Ammon's horn (tissue), 1 donor: Measurements from ENCODE around the gene UTP11.
"Not testable (repeated sequence)": the region's sequence is repeated elsewhere in the genome, so short reads cannot be mapped to it uniquely, and the experiment has no call there.

Experiments
- DNase-seq: peaks from one replicate; pipeline ENCODE4 v3.0.0-alpha.2; 2016; ENCODE audit warnings: low spot score

Gene UTP11

DNA sequence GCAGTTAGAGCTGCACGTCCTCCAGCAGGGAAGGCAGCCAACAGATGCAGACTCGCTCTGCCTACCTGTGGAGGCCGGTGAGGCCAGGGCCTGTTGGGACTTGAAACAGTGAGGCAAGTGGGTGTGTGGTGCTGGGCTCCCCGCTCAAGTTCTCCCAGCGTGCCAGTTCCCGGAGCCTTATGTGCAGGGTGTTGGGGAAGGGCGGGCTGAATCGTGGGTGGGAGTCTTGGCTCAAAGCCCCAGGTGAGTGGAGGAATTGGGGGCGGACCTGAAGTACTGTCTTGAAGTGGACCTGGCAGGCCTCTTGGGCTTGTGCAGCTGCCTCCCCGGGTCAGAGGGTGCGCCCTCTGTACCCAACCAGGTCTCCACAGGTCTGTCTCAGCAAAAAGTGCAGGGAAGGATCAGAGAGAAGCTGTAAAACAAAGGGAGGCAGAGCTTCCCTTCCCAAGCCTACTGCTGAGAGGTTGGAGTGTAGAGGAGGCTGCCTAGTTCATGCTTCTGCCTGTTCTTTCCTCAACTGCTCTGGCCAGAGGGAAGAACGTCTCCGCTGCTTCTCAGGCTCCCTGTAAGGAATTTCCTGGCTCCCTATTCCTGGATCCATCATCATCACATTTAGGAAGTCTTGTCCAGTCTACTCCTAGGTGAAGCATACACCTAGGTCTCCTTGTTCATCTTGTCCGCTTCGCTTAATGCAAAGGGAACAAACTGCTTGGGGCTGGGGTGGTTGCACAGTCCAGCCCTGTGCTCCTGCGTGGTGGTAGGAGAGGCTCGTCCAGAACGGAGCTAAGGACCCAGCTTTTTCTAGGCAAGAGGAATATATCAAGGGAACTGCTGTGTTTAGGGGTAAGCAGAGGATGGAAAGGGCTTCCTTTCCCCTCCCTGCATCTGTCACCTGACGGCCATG is 14.9 kb downstream of the UTP11 start:
- DNase-seq, result no peak

DNA sequence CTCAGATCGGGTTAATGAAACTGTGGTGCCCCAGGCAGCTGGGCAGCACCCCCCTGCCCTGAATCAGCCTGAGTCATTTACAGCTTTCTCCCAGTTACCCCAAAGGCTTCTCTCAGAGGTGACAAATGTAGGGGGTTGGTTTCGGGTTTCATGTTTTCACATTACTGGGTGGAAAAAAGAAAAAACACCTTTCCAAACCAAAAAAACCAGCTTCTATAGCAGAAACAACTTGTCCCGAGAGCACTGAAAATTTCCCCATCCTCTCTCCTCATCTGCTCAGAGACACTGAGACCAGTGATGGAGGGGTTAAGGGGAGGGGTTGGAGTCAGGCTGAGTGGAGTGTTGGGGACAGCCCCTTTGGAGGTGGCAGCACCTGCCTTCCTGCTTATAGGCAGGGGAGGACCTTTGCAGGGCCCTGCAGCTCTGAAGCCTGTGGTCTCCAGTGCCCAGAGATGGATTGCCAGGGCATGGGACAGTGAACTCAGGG is 15.6 kb downstream of the UTP11 start:
- DNase-seq, result no peak

DNA sequence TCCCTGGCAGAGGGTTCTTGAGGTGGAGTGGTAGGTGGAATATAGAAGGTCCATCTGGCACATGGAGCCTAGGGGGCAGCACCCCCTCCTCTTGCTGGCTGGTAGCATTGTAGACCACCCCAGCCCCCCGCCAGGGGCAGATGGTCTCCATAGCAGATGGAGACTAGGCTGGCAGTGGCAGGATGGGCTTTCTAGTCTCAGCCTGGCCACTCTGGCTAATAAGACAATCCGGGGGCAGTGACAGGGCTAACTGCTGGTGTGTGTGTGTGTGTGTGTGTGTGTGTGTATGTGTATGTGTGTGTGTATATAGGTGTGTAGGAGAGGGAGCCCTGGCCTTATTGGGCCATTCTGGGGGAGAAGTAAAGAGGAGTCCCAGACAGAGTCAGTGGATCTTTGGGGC is 16.1 kb downstream of the UTP11 start:
- DNase-seq, result no peak

DNA sequence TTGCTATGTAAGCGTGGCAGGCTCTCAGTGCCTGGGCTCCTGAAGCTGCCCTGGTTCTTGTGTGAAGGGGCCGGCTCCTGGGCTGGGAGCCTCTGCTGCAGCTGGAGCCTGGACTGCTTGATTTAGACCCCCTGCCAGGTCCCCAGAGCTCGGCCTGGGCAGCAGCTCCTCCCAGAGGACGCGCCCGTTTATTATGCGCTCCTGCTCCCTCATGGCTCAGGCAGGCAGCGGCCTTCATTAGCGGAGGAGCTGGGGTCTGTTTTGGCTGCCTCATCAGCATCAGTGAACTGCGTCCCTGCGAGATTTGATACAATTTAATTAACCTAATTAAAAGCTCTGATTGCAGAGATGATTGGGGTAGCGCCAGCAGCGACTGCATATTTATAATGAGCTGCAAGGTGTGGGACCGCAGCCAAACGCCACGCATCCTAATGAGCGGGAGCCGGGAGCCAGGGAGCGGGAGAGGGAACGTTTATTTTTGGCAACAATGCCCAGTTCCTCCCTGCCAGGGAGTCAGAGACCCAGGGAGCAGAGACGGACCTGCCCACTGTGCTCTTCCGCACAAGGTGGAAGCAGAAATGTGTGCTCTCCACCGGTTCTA is 16.6 kb downstream of the UTP11 start:
- no peak for DNase-seq

DNA sequence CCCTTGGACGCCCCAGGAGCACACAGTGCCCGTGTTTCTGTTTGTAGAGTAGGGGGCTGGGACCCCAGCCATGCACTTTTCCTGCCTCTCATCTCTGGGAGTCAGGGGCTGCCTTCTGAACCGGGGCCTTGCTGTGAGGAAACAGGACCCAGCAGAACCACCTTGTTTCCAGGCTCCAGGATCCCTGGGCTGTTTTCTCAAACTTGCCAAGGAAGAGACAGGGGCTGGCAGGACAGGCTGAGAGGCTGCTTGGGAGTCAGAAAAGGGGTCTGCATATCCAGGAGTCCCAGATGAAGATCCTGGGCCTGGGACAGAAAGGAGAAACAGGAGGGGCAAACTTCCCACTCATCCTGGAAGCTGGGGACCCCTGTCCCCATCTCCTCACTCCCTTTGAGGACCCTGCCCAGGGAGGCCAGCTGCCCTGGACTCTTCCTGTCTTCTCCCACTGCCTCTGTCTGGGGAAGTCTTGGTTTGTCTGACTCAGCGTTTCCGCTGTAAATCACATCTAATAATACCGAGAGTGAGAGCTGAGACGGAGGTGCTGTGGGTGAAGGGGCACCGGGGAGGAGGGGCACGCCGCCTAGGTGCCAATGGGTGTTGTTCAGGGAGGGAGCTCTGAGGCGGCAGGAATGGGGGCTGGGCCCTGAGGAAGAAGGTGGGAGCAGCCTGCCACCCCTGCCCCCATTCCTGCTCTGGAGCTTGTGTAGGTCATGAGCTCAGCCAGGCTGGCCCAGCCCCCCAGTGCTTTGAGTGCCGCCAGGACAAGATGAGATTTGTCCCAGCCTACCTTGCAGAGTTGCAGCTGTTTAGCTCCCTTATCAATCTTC is 17.4 kb downstream of the UTP11 start:
- no peak for DNase-seq

DNA sequence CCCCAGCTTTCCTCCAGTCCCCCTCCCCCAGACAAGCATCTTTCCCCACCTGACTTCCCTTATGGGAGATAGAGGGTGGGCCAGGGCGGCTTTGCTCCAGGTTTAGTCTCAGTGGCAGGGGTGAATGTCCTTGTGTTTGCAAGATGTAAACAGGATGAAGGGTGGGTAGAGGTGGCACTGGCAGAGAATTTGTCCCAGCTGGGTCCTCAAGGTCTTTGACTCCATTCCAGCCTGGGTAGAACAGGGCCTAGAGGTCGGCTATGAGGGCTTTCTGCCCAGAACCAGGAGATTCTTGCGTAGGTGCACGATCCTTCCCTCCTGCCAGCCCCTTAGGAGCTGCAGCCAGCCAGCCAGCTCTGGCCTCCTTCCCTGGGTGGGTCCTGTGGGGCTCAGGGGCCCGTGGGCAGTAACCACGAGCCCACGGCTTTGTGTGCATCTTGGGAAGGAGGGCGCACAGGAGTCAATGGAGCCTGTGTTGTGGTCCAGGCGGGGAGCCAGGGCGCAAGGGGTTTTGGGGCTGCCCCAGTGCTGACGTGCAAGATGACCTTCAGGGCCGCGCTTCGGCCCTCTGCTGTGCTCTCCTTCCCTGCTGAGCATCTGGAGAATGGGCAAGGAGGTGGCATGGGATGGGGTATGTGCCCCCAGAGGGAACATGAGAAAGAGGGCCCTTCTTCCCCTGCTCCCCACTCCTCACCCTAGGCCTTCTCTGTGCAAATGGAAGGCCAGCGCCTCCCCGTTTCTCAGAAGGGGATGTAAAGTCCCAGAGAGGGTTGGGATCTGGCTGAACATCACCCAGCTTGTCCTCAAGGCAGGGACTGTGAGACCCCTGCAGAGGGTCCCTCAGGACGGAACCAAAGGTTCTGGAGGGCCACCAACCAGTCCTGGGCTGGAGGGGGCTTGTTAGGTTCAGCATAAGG is 18.3 kb downstream of the UTP11 start:
- no peak for DNase-seq

DNA sequence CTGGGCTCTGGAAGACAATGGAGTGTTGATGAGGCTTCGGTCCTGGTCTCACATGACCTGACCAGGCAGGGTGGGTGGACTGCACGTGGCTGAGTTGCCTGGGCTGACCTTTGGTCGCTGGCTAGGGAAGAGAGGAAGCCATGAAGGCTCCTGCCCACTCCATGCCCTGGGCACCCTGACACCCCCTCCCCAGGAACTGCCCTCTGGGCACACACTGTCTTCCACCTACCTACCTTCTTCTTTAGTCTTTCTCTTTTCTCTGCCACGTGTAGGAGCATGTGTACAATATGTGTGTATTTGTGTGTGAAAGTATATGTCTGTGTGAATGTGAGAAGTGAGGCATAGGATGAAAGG is 19.0 kb downstream of the UTP11 start:
- no peak for DNase-seq

DNA sequence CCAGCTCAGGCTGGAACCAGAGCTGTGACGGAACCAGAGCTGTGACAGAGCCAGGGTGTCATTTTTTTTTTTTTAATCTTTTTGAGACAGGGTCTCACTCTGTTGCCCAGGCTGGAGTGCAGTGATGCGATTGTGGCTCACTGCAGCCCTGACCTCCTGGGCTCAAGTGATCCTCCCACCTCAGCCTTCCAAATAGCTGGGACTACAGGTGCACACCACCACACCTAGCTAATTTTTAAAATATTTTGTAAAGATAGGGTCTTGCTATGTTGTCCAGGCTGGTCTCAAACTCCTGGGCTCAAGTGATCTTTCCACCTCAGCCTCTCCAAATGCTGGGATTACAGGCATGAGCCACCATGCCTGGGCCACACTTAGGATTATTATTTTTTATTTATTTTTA is 20.5 kb downstream of the UTP11 start:
- DNase-seq, result not testable (repeated sequence)

DNA sequence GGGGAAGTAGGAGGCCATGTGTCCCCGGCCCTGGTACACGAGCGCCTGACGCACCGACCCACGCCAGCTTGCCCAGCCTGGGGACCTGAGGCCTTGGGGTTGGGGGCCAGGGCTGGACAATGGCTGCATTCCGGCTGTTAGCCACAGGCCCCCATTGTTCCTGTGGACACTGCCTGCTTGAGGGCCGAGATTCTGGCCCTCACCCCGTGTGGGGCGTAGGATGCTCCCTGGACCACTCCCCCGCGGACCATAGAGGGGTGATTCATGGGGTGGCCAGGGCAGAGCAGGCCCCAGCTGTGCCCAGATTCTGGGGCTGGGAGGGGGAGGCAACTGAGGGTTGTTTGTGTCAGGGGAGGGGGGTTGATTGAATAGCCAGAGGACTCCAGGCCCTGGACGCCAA is 22.3 kb downstream of the UTP11 start:
- DNase-seq, result no peak

DNA sequence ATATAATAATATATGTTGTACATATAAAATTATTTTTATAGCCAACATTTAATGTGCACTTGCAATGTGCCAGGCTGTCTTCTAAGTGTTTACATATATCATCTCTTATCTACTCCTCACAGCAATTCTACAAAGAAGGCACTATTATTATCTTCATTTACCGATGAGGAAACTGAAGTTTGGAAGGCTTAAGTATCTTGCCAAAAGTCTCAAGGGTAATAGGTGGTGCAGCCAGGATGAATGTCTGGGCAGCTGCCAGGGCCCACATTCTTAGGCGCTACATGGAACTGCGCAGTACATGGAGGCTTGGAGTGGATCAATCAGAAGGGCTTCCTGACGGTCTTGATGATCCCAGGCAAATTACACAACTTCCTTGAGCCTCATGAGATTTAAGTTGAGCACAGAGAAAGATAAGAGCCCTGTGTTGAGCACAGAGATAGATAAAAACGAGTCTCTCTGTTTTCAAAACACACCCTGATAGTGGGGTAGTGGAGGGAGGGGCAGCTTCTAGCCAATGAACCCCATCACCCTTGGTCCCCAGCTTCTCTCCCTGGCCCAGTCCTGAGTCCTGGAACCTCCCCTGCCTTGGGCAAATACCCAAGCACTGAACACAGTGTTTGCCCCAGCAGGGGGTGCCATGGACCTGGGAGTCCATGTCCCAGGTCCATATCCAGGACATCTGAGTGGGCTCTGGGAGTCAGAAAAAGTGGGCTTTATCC is 24.8 kb downstream of the UTP11 start:
- no peak for DNase-seq

DNA sequence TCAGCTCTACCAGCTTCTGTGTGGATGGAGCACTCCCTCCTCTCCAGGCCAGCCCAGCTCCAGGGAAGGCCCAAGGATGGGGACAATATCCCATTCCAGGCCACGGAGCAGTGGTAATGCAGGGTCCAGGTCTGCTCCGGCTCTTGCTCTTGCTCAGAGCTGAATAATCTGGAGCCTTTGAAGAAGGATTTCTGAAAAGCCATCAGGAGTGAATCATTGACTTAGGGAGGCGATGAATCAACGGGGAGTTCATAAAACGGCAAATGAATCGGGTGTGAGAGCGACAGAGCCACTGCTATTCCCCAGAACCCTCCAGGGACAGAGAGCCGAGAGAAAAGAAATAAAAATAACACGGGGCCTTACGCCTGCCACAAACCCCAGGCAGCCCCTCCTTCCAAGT is 26.3 kb downstream of the UTP11 start:
- DNase-seq, result no peak

DNA sequence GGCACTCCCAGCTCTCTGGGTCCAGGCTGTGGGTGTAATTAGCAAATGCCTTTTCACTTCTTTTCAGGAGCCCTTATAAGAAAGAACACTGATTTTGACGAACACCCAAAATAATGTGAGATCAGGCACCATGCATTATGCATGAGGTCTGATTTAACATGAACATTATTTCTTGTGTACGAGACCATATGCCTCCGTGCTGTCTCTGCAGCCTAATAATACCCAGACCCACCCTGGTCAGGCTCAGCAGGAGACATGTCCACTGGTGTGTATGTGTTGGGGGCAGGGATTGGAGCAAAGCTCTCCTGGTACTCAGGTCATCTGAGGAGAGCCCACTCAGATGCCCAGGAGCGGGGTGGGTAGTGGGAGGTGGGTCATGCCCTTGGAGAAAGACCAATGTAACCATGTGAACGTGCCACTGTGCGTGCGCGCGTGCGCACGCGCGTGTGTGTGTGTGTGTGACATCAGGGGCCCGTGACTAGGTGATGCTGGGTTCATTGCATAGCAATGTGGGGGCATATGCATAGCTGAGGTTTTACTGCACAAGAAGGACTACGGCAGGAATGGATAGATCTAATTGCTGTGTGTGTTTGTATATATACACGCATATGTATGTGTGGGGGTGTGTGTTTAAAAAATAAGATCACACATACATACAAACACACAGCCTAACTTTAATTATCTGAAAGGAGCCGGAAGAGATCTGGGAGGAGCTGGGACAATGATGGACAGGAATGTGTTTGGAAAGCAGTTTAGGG is 27.0 kb downstream of the UTP11 start:
- no peak for DNase-seq

DNA sequence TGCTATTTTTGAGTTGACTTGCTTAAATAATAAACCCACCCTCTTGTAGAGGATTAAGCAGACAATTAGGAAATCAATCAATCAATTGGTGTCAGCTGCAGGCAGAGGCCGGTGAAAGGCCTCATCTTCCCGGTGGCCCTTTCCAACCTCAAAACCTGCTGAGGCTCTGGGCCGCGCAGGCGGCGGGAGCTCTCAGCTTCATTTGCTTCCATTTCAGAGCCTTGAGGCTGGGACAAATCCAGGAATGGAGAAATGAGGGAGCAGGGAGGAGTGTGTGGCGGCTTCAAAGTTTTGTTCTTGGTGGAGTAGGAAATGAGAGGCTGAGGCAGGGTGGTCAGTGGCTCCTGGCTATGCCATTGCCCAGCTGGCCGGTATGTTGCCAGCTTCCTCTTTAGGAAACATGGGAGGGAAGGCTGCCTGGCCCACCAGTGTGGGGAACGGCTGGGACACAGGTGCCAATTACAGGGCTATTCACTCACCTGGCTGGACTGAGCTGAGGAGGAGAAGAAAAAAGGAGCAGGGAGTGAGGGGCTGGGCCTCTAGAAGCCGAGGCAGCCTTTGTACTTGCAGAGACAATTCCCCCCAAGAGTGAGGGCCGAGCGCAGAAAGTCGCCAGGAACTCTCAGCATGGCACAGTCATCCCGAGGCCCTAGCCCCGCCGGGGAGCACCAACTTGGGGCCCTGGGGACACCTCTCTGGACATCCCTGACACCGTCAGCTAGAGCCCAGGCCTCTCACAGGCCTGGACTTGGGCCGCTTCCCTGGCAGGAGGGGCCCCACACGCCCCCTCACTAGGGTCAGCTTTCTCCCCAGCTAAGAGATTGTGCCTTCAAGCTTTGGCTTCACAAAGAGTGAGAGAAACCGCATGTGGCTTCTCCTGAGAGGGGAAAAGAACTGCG is 29.7 kb downstream of the UTP11 start:
- no peak for DNase-seq

DNA sequence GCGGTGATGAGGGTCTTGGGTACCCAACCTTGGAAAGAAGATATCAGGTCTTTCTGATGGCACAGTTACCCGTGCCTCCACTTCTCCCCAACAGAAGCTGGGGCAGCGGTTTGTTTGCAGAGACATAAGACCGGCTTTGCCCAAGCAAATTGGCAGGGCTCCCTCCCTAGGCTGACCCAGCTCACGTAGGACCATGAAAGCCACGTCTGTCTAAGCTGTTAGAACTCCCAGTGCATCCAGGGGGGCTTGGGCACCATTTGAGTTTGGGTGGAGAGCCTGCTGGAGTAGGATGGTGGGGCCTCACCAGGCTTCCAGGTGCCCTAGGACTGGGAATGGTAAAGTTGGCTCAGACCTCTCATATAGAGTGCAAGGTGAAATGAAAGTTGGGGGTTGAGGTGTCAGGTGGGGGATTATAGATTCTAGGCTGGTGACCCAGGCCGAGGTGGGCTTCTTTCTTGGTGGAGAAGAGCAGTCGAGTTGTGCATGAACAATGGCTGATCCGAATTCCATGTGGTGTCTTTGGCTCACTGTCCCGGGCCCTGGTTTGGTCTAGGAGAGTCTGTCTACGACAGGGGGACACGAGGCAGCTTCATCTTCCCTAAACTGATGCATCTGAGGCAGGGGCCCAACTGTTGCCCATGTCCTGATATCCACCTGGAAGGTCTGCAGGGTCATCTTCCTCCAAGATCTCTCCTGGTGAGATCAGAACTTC is 30.7 kb downstream of the UTP11 start:
- no peak for DNase-seq

DNA sequence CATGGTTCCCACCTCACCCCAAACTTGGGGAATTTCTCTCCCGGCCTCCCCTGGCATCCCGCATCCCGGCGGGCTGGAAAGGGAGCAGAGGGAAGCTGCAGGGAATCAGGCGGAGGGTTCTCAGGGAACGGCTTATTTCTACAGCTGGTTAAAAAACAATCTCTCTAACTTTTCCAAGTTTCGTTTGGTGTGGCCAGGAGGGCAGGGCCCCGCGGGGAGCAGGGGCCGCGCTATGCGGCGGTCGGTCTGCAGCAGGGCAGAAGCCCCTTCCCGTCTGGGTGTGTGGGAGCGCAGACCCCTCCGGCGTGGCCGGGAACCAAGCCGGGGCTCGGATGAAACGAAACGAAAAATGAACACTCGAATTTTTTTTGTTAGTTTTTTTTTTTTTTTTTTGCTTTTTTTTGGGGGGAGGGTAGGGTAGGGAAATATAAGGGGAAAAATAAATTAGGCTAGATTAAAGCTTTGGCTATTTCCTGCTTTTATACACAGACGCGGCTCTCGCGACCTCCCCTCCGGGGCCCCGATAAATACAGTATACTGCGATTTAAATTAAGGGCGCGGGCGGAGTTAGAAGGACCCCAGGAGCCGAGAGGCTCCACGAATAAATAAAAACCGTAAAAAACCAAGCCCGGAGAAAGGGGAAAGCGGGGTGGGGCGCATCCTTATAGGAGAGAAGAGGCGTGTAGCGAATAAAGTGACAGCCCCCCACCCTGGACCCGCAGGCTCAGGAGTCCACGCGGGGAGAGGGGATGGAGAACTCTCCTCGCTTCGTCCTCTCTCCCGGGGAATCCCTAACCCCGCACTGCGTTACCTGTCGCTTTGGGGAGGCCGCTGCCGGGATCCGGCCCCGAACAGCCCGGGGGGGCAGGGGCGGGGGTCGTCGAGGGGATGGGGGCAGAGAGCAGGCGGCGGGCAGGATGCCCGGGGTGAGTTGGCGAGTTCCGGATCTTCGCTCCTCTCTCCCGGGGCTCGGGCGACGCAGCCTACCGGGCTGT is 32.0 kb downstream of the UTP11 start:
- no peak for DNase-seq

DNA sequence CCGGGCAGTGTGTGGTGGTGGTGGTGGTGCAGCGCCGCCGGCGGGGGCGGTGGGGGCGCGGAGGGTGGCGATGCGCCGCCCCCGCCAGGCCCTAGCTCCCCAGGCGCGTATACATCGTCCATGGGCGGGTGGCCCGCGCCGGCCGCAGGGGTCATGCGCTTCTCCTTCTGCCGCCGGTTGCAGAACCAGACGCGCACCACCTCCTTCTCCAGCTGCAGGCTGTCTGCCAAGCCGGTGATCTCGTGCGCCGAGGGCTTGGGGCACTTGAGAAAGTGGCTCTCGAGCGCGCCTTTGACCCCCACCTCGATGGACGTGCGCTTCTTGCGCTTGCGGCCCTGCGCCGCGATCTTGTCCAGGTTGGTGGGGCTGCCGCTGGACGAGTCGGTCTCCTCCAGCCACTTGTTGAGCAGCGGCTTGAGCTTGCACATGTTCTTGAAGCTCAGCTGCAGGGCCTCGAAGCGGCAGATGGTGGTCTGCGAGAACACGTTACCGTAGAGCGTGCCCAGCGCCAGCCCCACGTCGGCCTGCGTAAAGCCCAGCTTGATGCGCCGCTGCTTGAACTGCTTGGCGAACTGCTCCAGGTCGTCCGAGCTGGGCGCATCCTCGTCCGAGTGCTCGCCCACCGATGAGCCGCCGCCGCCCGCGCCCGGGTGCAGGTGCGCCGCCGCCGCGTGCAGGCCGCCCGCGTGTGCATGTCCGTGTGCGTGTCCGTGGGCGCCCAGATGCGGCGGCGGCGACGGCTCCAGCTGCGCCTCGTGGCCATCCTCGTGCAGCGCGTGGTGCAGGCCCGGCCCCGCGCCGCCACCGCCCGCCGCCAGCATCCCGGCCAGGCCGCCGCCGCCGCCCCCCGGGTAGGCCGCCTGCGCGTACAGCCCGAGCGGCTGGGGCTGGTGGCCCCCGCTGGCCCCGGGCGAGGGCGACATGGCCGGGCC is 33.1 kb downstream of the UTP11 start:
- no peak for DNase-seq
